DMS153 treated with DMSO at 0.1 percent for 48 hours (cell line): ENCODE measurements around the gene KCNAB1.
"Not testable (repeated sequence)": the region's sequence is repeated elsewhere in the genome, so short reads cannot be mapped to it uniquely, and the experiment has no call there.

Experiments used
- DNase-seq: peaks from one replicate; lab custom pipeline; 2025; ENCODE audit not compliant: unreplicated experiment; lab: John Stamatoyannopoulos, UW

Gene KCNAB1

GRCh38 chr3:156175570-156175969 is 55.2 kb downstream of the KCNAB1 start:
- no peak for DNase-seq

GRCh38 chr3:156176048-156176447 is 55.7 kb downstream of the KCNAB1 start:
- DNase-seq, result peak; percentile 72

DNA sequence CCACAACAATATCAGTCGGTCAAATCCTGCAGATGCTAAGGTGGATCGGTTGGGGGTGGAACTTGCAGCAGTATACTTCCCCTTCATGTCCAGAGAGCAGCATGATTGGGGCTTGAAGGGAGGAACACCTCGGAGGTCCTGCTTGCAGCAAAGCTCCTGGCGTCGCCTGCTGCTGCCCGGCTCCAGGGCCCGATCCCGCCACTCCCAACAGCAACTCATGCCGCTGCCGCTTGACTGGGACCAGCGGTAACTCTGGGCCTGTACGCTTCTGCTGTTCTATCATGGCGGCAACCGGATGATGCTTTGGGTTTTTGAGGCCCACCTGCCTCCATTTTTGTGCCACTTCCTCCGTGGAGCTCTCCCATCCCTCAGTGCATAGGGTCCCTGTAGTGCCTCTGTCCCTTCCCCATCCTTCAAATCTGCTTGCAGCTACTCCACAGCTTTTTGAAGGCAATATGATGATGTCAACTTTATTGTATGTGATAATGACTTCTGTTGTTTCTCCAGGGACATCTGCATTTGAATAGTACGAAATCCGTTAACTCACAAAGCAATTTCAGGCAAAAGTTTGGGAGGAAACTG is 56.3 kb downstream of the KCNAB1 start:
- DNase-seq, result no peak

GRCh38 chr3:156180077-156180476 is 59.7 kb downstream of the KCNAB1 start:
- DNase-seq, result no peak

DNA sequence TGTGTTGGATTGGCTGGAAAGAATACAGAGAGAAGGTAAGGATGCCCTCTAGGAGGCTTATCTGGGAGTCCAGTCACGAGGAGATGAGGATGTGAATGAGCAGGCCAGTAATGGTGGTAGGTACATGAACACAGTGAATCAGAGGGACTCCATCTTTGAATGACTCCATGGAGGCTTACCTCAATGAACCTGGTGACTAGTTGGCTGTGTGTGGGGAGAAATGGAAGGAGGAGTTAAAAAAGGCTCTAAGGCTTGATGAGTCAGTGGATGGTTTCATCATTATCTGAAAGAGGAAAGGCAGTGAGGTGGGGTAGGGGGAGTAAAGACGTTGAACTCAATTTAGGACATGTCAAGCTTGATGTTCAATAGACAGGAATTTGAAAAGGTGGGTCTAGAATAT is 61.1 kb downstream of the KCNAB1 start:
- DNase-seq, result no peak

DNA sequence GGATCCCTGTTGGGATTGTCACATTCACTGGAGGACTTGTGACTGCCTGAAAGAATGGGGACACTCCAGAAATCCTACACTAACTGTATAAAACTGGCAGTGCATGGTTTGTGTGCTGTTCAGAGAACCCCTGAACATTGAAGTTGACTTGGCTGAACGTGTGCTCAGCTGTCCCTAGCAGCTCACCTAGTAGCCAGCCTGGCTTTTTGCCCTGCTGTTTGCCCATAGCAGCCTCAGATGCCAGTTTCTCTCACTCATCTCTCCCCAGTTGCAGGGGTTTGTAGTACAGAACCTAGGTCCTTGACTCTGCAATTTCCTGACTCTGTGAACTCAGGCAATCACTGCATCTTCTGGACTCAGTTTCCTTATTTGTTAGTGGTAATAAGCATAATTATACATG is 63.0 kb downstream of the KCNAB1 start:
- DNase-seq, result no peak

- DNase-seq, result no peak
These were observed 63.8 kb downstream of the KCNAB1 start for GRCh38 chr3:156184156-156184555.

DNA sequence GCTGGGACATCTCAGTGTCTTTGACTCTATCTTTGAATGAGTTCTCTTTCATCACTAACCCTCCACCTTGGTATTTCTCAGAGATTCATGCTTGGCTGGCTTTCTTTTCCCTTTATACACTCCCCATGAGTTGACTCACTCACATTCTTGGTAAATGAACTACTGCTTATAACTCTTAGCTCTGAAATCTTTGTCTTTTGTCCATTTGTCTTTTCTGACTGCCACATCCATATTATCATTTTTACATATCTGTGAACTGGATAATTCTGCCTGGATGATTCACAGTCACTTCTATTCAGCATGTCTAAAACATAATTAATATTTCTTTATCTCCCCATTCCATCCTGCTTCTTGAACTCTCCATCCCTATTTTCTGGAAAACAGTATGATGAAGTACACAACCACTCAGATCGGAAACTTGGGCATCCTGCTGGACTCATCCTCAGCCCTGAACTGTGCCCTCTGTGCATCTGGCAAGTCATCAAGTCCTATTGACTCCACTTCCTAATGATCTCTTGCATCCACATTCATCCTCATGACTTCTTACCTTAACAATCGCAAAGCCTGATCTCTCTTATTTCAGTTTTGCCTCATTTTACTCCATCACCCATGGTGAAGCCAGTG is 66.9 kb downstream of the KCNAB1 start:
- no peak for DNase-seq

DNA sequence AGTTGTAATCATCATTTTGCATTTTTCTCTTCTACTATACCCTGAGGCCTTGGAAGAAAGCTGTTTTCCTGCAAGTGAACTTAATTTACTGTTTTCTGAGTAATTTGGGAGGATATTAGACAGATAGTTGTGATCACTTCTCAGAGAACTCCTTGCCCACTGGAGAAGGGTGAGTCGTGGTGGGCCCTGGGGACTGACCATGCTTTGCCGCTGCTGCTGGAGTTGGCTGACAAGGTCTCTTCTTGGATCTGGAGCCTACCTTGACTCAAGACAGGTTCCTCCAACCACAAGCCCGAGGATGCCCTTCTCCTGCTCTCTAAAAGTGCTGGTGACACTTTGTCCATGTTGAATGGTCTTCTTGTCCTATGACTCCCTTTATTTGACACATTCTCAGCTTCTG is 68.4 kb downstream of the KCNAB1 start:
- no peak for DNase-seq

- no peak for DNase-seq
These were observed 69.5 kb downstream of the KCNAB1 start for GRCh38 chr3:156189927-156190326.

GRCh38 chr3:156194945-156195344 is 74.6 kb downstream of the KCNAB1 start:
- DNase-seq, result not testable (repeated sequence)

DNA sequence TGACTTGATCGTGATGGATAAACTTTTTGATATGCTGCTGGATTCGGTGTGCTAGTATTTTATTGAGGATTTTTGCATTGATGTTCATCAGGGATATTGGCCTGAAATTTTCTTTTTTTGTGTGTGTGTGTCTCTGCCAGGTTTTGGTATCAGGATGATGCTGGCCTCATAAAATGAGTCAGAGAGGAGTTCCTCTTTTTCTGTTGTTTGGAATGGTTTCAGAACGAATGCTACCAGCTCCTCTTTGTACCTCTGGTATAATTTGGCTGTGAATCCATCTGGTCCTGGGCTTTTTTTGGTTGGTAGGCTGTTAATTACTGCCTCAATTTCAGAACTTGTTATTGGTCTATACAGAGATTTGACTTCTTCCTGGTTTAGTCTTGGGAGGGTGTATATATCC is 76.8 kb downstream of the KCNAB1 start:
- not testable (repeated sequence) for DNase-seq

- DNase-seq, result no peak
These were observed 81.3 kb downstream of the KCNAB1 start for GRCh38 chr3:156201411-156202405.

DNA sequence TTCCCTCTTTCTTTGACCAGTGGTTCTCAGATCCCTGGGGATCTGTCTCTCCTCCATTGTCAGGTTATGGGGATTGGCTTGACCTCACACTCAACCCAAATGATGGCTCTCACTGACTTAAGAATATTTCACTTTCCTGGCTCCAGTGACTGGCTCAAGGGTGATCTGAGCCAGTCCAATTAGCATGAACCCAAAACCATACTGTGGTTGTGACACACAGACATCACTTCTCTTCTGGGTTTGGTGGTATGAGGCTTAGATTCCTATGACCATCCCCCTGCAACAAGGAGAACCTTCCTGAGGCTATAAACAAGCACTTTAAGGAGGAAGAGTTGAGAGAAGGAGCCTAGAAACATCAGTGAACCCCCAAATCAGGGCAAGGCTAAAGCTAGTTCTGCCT is 85.8 kb downstream of the KCNAB1 start:
- no peak for DNase-seq

GRCh38 chr3:156207802-156208685 is 87.7 kb downstream of the KCNAB1 start:
- DNase-seq, result no peak

DNA sequence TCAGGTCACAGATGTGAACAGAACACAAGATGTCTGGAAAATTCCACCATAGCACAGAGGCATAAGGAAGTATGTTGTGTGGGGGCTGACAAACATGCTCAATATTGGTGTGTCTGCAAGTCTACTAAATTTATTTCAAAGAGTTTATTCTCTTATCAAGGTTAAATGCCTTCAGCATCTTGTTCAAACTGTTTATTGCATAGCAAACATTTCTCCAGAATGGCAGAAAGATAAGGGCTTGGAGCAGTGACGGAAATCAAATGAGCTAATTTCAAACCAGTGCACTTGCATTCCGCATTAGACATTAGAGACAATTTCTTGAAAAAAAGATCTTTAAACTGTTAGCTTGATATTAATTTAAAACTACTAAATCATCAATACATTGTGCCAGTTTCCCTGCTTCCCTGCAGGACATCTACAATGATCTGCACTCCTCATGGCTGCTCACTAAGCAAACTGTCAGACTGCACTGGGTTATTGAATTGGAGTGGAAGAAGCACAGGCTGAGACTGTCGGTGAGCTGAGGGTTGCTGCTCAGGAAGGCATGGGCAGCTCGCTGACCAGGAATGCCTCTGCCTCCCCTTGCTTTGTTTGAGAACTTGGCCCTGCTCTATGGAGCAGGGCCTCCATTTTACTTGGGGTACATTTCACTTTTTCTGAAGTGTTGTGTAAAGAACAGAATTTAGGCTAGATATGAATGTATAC is 89.4 kb downstream of the KCNAB1 start:
- DNase-seq, result no peak

DNA sequence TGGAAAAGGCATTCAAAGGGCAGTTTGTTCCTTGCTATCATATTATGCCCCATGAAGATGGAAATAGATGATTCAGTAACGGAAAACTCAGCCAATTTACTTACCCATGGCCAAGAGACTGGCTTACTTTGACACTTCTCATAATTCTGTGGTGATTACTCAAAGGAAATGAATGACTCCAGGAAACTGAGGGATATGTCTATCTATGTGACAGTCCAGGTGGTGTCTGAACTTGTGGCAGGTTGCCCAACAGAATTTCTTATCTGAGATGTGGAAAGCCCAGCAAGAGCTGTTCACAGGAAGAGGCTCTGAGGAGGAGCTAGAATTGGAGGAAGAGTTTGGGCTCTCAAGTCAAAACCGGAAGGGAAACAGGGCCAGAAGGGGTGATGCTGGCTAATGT is 91.2 kb downstream of the KCNAB1 start:
- no peak for DNase-seq

GRCh38 chr3:156214676-156215075 is 94.3 kb downstream of the KCNAB1 start:
- DNase-seq, result no peak

GRCh38 chr3:156215751-156216150 is 95.4 kb downstream of the KCNAB1 start:
- no peak for DNase-seq

- no peak for DNase-seq
These were observed 95.8 kb downstream of the KCNAB1 start for GRCh38 chr3:156216216-156216615.
